ENCODE data around the gene SCN2A. TPM values are rescaled to one million over a fixed set of nuclear protein-coding genes. Genes with fewer than 3 reads are reported as not detected.

Gene SCN2A
- total RNA-seq, 6 experiments from 2014 or later = 0.14 to 0.94 (median 0.67) TPM

DNA sequence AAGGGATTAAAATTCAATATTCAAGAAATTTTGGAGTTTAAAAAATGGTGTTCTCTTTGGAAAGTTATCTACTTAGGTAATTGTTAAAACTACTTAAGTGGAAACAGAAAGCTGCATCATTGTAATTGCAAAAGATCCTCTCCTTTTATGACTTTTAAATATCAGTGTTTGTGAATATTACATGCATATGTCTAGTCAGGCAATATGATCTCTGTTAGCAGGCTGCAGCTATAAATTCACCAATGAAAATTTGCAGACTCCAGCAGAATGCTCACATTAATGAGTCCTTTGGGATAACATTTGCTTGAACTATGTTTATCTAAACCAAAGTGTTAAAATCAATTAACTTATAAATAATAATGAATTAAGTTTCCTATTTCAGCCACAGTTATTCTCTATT is 171.1 kb downstream of the SCN2A start:
- H3K36me3 Mint-ChIP-seq (ENCODE audit: low read depth) = no peaks in the 10 kb centered on the region
- no peaks in the 10 kb centered on the region for H3K9me3 Mint-ChIP-seq
- TF ChIP-seq, protein P1, sequence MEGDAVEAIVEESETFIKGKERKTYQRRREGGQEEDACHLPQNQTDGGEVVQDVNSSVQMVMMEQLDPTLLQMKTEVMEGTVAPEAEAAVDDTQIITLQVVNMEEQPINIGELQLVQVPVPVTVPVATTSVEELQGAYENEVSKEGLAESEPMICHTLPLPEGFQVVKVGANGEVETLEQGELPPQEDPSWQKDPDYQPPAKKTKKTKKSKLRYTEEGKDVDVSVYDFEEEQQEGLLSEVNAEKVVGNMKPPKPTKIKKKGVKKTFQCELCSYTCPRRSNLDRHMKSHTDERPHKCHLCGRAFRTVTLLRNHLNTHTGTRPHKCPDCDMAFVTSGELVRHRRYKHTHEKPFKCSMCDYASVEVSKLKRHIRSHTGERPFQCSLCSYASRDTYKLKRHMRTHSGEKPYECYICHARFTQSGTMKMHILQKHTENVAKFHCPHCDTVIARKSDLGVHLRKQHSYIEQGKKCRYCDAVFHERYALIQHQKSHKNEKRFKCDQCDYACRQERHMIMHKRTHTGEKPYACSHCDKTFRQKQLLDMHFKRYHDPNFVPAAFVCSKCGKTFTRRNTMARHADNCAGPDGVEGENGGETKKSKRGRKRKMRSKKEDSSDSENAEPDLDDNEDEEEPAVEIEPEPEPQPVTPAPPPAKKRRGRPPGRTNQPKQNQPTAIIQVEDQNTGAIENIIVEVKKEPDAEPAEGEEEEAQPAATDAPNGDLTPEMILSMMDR (IDR thresholded peaks at IDR 0.05) = no peak
- H3K4me3 Mint-ChIP-seq = no peak overlapping the region
- no peak overlapping the region for H3K27ac Mint-ChIP-seq
- no peak for DNase-seq
- no peaks in the 10 kb centered on the region for H3K4me1 Mint-ChIP-seq (ENCODE audit: low read depth)
- H3K27me3 Mint-ChIP-seq (ENCODE audit: insufficient read depth) = no peaks in the 10 kb centered on the region

DNA sequence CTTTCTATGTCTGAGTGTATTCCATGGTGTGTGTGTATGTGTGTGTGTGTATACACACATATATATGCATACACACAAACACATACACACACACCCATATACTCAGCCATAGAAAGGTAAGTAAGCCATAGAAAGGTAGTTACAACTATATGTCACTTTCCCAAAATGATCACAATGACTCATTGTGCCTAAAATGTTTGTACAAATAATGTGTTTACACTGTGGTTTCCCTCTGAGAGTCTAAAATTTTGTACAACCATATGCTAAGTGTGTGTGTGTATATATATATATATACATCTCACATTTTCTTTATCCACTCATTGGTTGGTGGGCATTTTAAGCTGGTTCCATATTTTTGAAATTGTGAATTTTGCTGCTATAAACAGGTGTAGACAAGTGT is 175.0 kb downstream of the SCN2A start:
- H3K4me3 Mint-ChIP-seq = no peak overlapping the region
- H3K4me1 Mint-ChIP-seq (ENCODE audit: low read depth) = no peaks in the 10 kb centered on the region
- H3K9me3 Mint-ChIP-seq = peaks cover 28% of the 10 kb centered on the region
- no peak for DNase-seq
- no peak overlapping the region for H3K27ac Mint-ChIP-seq
- TF ChIP-seq, protein P1 (IDR thresholded peaks at IDR 0.05) = no peak
- H3K27me3 Mint-ChIP-seq (ENCODE audit: insufficient read depth) = no peaks in the 10 kb centered on the region
- H3K36me3 Mint-ChIP-seq (ENCODE audit: low read depth) = no peaks in the 10 kb centered on the region

DNA sequence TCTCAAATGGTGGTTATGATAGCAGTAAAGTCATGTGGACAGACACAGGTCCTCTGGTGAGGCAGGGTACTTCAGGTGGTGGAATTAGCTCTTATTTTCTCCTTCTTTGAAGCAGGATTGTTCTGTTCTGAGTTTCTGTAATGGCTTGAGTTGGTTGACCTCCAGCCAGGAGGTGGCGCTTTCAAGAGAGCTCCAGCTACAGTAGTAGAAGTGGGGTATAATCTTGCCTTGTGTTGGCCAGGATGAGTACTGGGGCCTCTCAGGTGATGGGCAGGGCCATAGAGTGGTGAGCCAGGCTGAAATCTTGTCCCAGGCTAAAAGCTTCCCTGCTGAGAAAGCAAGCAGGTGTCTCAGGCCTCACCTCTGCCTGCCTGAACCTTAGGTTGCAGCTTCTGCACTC is 177.8 kb downstream of the SCN2A start:
- TF ChIP-seq, protein P1 (IDR thresholded peaks at IDR 0.05) = no peak
- Mint-ChIP-seq H3K36me3 (ENCODE audit: low read depth) (no peaks in the 10 kb centered on the region), H3K4me3 (no peak overlapping the region), H3K27ac (no peak overlapping the region), H3K27me3 (ENCODE audit: insufficient read depth) (no peaks in the 10 kb centered on the region), H3K4me1 (ENCODE audit: low read depth) (no peaks in the 10 kb centered on the region), H3K9me3 (peaks cover 28% of the 10 kb centered on the region)
- DNase-seq = no peak

DNA sequence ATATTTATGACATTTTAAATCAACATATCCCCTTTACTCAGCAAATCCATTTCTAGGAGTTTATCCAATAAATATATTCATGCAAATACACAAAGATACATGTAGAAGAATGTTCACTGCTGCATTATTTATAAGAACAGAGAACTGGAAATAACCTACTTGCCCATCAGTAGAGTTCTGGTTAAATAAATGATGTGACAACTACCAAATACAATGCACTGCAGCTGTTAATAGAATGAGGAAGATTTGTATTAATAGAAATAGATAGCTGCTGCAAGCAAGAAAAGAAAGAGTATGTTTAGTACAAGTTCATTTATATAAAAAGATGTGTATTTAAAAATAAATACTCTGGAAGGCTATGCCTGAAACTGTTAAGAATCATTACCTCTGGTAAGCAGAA is 181.0 kb downstream of the SCN2A start:
- no peak for DNase-seq
- Mint-ChIP-seq H3K9me3 (peaks cover 33% of the 10 kb centered on the region), H3K27ac (no peak overlapping the region), H3K4me3 (no peak overlapping the region), H3K4me1 (ENCODE audit: low read depth) (no peaks in the 10 kb centered on the region), H3K36me3 (ENCODE audit: low read depth) (no peaks in the 10 kb centered on the region), H3K27me3 (ENCODE audit: insufficient read depth) (no peaks in the 10 kb centered on the region)
- TF ChIP-seq, protein P1 (IDR thresholded peaks at IDR 0.05) = no peak

DNA sequence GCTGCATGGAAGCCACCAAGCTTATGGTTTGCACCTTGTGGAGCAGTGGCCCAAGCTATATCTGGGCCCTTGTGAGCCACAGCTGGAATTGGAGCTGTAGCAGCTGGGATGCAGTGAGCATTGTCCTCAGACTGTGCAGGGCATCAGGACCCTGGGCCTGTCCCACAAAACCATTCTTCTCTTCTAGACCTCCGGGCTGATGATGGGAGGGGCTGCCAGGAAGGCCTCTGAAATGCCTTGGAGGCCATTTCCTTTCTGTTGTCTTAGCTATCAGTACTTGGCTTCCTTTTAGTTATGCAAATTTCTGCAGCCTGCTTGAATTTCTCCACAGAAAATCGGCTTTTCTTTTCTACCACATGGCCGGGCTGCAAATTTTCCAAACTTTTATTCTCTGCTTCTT is 183.9 kb downstream of the SCN2A start:
- H3K4me1 Mint-ChIP-seq (ENCODE audit: low read depth) = no peaks in the 10 kb centered on the region
- peaks cover 18% of the 10 kb centered on the region for H3K9me3 Mint-ChIP-seq
- H3K36me3 Mint-ChIP-seq (ENCODE audit: low read depth) = no peaks in the 10 kb centered on the region; the same call in 1 of the 2 replicates
- no peak for DNase-seq
- TF ChIP-seq, protein P1 (IDR thresholded peaks at IDR 0.05) = no peak
- no peaks in the 10 kb centered on the region for H3K27me3 Mint-ChIP-seq (ENCODE audit: insufficient read depth)
- H3K27ac Mint-ChIP-seq = no peak overlapping the region
- H3K4me3 Mint-ChIP-seq = no peak overlapping the region

DNA sequence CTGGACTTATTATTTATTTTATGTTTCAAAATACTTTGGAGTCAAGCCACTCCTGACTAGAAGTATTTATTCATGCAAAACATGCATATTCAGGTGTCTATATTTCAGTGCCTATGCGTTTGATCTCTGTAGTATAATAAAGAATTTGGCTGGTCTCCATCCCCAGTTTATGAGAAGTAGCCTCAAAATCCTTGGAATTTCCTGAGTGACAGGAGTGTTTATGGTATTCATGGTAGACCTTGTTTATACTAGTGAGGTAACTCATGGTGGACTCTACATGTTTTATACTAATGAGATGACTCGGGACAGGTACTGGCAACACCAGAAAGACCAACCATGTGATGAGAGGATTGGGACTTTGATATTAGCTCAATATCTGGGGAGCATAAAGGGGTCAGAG is 186.3 kb downstream of the SCN2A start:
- Mint-ChIP-seq H3K27me3 (ENCODE audit: insufficient read depth) (no peaks in the 10 kb centered on the region), H3K27ac (no peak overlapping the region), H3K4me1 (ENCODE audit: low read depth) (no peaks in the 10 kb centered on the region), H3K4me3 (no peak overlapping the region), H3K9me3 (peaks cover 15% of the 10 kb centered on the region), H3K36me3 (ENCODE audit: low read depth) (no peaks in the 10 kb centered on the region; the same call in 1 of the 2 replicates)
- no peak for DNase-seq
- TF ChIP-seq, protein P1 (IDR thresholded peaks at IDR 0.05) = no peak
